Right atrium auricular region (tissue), 2 donors: Measurements from ENCODE around the gene DDAH1. TPM values are rescaled to one million over a fixed set of nuclear protein-coding genes. Genes with fewer than 3 reads are reported as not detected.

Source experiments
- DNase-seq: peaks from one replicate; pipeline ENCODE4 v3.0.0-alpha.2; 2019; ENCODE audit warnings: low spot score
- H3K27ac ChIP-seq, 2 donors: fragments of 200-600 bp; sonication (generic); 1 replicate in 1 of 2; 2 replicates in 1 of 2; pipeline ENCODE4 v1.5.1; 2016 to 2019
- H3K27me3 ChIP-seq, 2 donors: fragments of 200-600 bp; sonication (generic); one replicate each; pipeline versions ENCODE4 v1.5.1 to v1.6.0; 2017 to 2019
- H3K36me3 ChIP-seq: fragments of 200-600 bp; sonication (generic); one replicate; pipeline ENCODE4 v1.5.1; 2016
- H3K4me1 ChIP-seq, 2 donors: fragments of 200-600 bp; sonication (generic); one replicate each; pipeline versions ENCODE4 v1.5.1 to v1.6.0; 2017 to 2019
- H3K4me3 ChIP-seq, 2 donors: fragments of 200-600 bp; sonication (generic); 1 replicate in 1 of 2; 2 replicates in 1 of 2; pipeline ENCODE4 v1.5.1; 2017 to 2019; ENCODE audit warnings: mild to moderate bottlenecking in 1 of 2, moderate library complexity in 1 of 2
- H3K9me3 ChIP-seq, 2 donors: fragments of 200-600 bp; sonication (generic); one replicate each; pipeline ENCODE4 v1.5.1; 2019
- CTCF ChIP-seq, 2 donors: fragments of 200-600 bp; sonication (generic); IDR thresholded peaks; one replicate each; pipeline ENCODE4 v1.5.1; 2019; ENCODE audit warnings: antibody characterized with exemption in 2 of 2
- total RNA-seq, 2 donors: library from RNA; depleted of rRNA; stranded (reverse); fragments of >200 nt; gene quantifications; one replicate each; pipeline ENCODE4 v1.1.0, GENCODE V29; 2016

Gene DDAH1
- total RNA-seq, 2 donors from 2014 or later = 10.8 to 18.3 TPM

- H3K27ac ChIP-seq = no peak overlapping the region
- no peak for TF ChIP-seq CTCF (IDR thresholded peaks at IDR 0.05)
- peaks cover 0 to 13% of the 10 kb centered on the region in 2 donors for H3K4me1 ChIP-seq
- H3K36me3 ChIP-seq = no peaks in the 10 kb centered on the region
- H3K4me3 ChIP-seq = no peak overlapping the region
- DNase-seq = no peak
- no peaks in the 10 kb centered on the region for H3K27me3 ChIP-seq
- H3K9me3 ChIP-seq = no peaks in the 10 kb centered on the region
Observed at GRCh38 chr1:85437139-85437538, 27.8 kb downstream of the DDAH1 start.

- H3K4me3 ChIP-seq = no peak overlapping the region
- H3K9me3 ChIP-seq = no peaks in the 10 kb centered on the region
- H3K36me3 ChIP-seq = no peaks in the 10 kb centered on the region
- no peaks in the 10 kb centered on the region for H3K27me3 ChIP-seq
- no peaks in the 10 kb centered on the region for H3K4me1 ChIP-seq
- no peak for DNase-seq
- no peak for TF ChIP-seq CTCF (IDR thresholded peaks at IDR 0.05)
- H3K27ac ChIP-seq = no peak overlapping the region
Observed at GRCh38 chr1:85433096-85433495, 31.9 kb downstream of the DDAH1 start.

GRCh38 chr1:85428471-85429089 is 36.4 kb downstream of the DDAH1 start:
- H3K27me3 ChIP-seq = no peaks in the 10 kb centered on the region
- no peak overlapping the region for H3K27ac ChIP-seq
- no peaks in the 10 kb centered on the region for H3K4me1 ChIP-seq
- no peaks in the 10 kb centered on the region for H3K36me3 ChIP-seq
- no peaks in the 10 kb centered on the region for H3K9me3 ChIP-seq
- no peak for TF ChIP-seq CTCF (IDR thresholded peaks at IDR 0.05)
- no peak for DNase-seq
- no peak overlapping the region for H3K4me3 ChIP-seq

GRCh38 chr1:85427849-85428248 is 37.1 kb downstream of the DDAH1 start:
- DNase-seq = no peak
- Histone ChIP-seq H3K4me3 (no peak overlapping the region), H3K9me3 (no peaks in the 10 kb centered on the region), H3K27me3 (no peaks in the 10 kb centered on the region), H3K27ac (no peak overlapping the region), H3K36me3 (no peaks in the 10 kb centered on the region), H3K4me1 (no peaks in the 10 kb centered on the region)
- TF ChIP-seq CTCF (IDR thresholded peaks at IDR 0.05) = no peak

GRCh38 chr1:85427331-85427730 is 37.6 kb downstream of the DDAH1 start:
- no peaks in the 10 kb centered on the region for H3K9me3 ChIP-seq
- no peaks in the 10 kb centered on the region for H3K27me3 ChIP-seq
- no peak for TF ChIP-seq CTCF (IDR thresholded peaks at IDR 0.05)
- H3K27ac ChIP-seq = no peak overlapping the region
- H3K4me3 ChIP-seq = no peak overlapping the region
- no peaks in the 10 kb centered on the region for H3K36me3 ChIP-seq
- DNase-seq = no peak
- no peaks in the 10 kb centered on the region for H3K4me1 ChIP-seq

- peaks cover 0 to 15% of the 10 kb centered on the region in 2 donors for H3K9me3 ChIP-seq
- no peak overlapping the region for H3K4me3 ChIP-seq
- no peak for TF ChIP-seq CTCF (IDR thresholded peaks at IDR 0.05)
- no peaks in the 10 kb centered on the region for H3K4me1 ChIP-seq
- DNase-seq = no peak
- no peak overlapping the region for H3K27ac ChIP-seq
- no peaks in the 10 kb centered on the region for H3K36me3 ChIP-seq
- H3K27me3 ChIP-seq = no peaks in the 10 kb centered on the region
Observed at GRCh38 chr1:85421179-85421578, 43.8 kb downstream of the DDAH1 start.
